MCF 10A (cell line): ENCODE results near the gene RIN2. TPM values are rescaled to one million over a fixed set of nuclear protein-coding genes. Genes with fewer than 3 reads are reported as not detected.

Experiments used
- BruUV-seq: library from RNA; stranded (reverse); fragments of 400-500 nt; replicated peaks from 2 replicates; lab custom pipeline; 2021; lab: Mats Ljungman, UMichigan
- CTCF ChIA-PET: fragments of 300-600 bp; sonication (Branson Sonifier 250); formaldehyde crosslinking; extraction: SDS; loops from one replicate; lab custom pipeline; 2021; ENCODE audit warnings: antibody characterized with exemption, inconsistent platforms; lab: Yijun Ruan, JAX
- POLR2A ChIA-PET: fragments of 300-600, 350-650 bp; sonication (Branson Sonifier 250); formaldehyde crosslinking; extraction: SDS; loops from one replicate; lab custom pipeline; 2020; ENCODE audit warnings: antibody characterized with exemption, inconsistent platforms; lab: Yijun Ruan, JAX
- DNase-seq: peaks from one replicate; pipeline ENCODE4 v3.0.0-alpha.2; 2018; ENCODE audit not compliant: unreplicated experiment
- H3K27ac Mint-ChIP-seq: one replicate; pipeline ENCODE4 v1.8.0; 2022; ENCODE audit warnings: mild to moderate bottlenecking, low read depth, mixed read lengths; ENCODE audit not compliant: unreplicated experiment
- H3K27me3 Mint-ChIP-seq: one replicate; pipeline ENCODE4 v1.8.0; 2022; ENCODE audit warnings: mixed read lengths; ENCODE audit not compliant: insufficient read depth, unreplicated experiment
- H3K36me3 Mint-ChIP-seq: one replicate; pipeline ENCODE4 v1.8.0; 2022; ENCODE audit warnings: mild to moderate bottlenecking, moderate library complexity, mixed read lengths; ENCODE audit not compliant: insufficient read depth, unreplicated experiment
- H3K4me1 Mint-ChIP-seq: one replicate; pipeline ENCODE4 v1.8.0; 2022; ENCODE audit warnings: mixed read lengths; ENCODE audit not compliant: insufficient read depth, unreplicated experiment
- H3K4me3 Mint-ChIP-seq: one replicate; pipeline ENCODE4 v1.8.0; 2022; ENCODE audit warnings: mild to moderate bottlenecking, moderate library complexity, mixed read lengths; ENCODE audit not compliant: unreplicated experiment
- H3K9me3 Mint-ChIP-seq: one replicate; pipeline ENCODE4 v1.8.0; 2022; ENCODE audit warnings: mixed read lengths; ENCODE audit not compliant: unreplicated experiment
- intact Hi-C: fragments of 100-400 bp; cut with micrococcal nuclease; formaldehyde crosslinking; loops from 2 replicates; pipeline ENCODE4 v1.14.1; 2022
- total RNA-seq: library from RNA; stranded (reverse); gene quantifications from 2 replicates; pipeline ENCODE4 v1.2.3, GENCODE V29; 2022
- TF ChIP-seq, protein P1 (sequence below): fragments of 200-600 bp; IDR thresholded peaks from one replicate; pipeline ENCODE4 v1.8.0; 2022; ENCODE audit warnings: antibody characterized with exemption, mild to moderate bottlenecking; ENCODE audit not compliant: unreplicated experiment

The RIN2 gene
- total RNA-seq, 1 experiment from 2014 or later, result 23.9 TPM

DNA sequence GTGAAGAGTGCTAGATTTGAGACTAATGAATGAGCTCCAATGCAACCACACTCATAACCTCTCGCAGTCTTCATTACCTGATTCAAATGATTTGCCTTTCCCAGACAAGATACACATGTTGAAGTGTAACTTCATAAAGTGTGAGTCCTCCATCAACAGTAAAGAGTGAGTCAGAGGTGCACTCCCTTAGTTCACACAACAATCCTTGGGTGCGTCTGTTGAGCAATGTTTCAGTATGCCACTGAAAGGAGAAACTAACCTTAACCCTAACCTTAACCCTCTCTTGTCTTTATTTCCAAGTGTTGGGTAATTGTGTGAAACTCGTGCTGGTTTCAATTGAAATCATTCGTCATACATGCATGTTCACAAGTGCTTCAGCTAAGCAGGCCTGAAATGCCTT is 21.0 kb upstream of the RIN2 start:
- POLR2A ChIA-PET, result interaction anchor here (0.5 to 4.4 kb wide), 30 partner anchors 10 to 1229 kb away, joined by 3 to 81 read pairs (median 4); partner anchors contain the start of genes DTD1, RIN2 and SEC23B
- peak; percentile 98 for DNase-seq
- Mint-ChIP-seq H3K36me3 (no peaks in the 10 kb centered on the region), H3K4me1 (peaks cover 25% of the 10 kb centered on the region), H3K4me3 (peak overlapping the region; percentile 19), H3K27ac (peak overlapping the region; percentile 82), H3K9me3 (no peaks in the 10 kb centered on the region), H3K27me3 (no peaks in the 10 kb centered on the region)
- TF ChIP-seq, protein P1, sequence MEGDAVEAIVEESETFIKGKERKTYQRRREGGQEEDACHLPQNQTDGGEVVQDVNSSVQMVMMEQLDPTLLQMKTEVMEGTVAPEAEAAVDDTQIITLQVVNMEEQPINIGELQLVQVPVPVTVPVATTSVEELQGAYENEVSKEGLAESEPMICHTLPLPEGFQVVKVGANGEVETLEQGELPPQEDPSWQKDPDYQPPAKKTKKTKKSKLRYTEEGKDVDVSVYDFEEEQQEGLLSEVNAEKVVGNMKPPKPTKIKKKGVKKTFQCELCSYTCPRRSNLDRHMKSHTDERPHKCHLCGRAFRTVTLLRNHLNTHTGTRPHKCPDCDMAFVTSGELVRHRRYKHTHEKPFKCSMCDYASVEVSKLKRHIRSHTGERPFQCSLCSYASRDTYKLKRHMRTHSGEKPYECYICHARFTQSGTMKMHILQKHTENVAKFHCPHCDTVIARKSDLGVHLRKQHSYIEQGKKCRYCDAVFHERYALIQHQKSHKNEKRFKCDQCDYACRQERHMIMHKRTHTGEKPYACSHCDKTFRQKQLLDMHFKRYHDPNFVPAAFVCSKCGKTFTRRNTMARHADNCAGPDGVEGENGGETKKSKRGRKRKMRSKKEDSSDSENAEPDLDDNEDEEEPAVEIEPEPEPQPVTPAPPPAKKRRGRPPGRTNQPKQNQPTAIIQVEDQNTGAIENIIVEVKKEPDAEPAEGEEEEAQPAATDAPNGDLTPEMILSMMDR, result no peak
- intact Hi-C loops, result loop anchor here (2.0 to 5.0 kb wide), 2 partner anchors 44 to 150 kb away; no protein-coding TSS in a partner anchor
- CTCF ChIA-PET, result interaction anchor here (0.6 to 4.0 kb wide), 18 partner anchors 10 to 1169 kb away, joined by 3 to 29 read pairs (median 4); no protein-coding TSS in a partner anchor
- no TSS peak for BruUV-seq

DNA sequence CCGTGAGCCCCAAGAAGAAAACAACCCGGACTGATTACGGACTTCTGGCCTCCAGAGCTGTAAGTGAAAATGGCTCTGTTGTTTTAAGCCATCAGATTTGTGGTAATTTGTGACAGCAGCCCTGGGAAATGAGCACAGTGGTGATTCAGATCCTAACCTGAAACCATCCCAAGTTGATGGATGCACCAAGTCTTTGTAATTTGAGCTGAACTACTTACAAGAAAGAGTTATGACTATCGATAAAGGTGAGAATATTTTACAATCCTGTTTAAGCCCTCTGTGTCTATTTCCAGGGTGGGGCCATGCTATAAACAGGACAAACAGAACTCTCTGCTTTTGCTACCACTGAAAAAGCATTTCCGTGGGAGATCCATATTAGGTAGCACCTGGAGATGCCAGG is 19.1 kb upstream of the RIN2 start:
- TF ChIP-seq, protein P1, result no peak
- no peaks in the 10 kb centered on the region for H3K9me3 Mint-ChIP-seq
- ChIA-PET POLR2A (interaction anchor here (0.5 to 4.7 kb wide), 6 partner anchors 9 to 992 kb away, joined by 3 to 23 read pairs (median 3); no protein-coding TSS in a partner anchor), CTCF (interaction anchor here (0.6 to 1.6 kb wide), 4 partner anchors 11 to 254 kb away, joined by 3 to 8 read pairs (median 4); no protein-coding TSS in a partner anchor)
- H3K27ac Mint-ChIP-seq, result no peak overlapping the region
- intact Hi-C loops, result loop anchor here (5.0 kb wide), 1 partner anchor 148 kb away; no protein-coding TSS in a partner anchor
- no peaks in the 10 kb centered on the region for H3K27me3 Mint-ChIP-seq
- DNase-seq, result no peak
- H3K36me3 Mint-ChIP-seq, result no peaks in the 10 kb centered on the region
- H3K4me3 Mint-ChIP-seq, result no peak overlapping the region
- peaks cover 30% of the 10 kb centered on the region for H3K4me1 Mint-ChIP-seq
- no TSS peak for BruUV-seq

DNA sequence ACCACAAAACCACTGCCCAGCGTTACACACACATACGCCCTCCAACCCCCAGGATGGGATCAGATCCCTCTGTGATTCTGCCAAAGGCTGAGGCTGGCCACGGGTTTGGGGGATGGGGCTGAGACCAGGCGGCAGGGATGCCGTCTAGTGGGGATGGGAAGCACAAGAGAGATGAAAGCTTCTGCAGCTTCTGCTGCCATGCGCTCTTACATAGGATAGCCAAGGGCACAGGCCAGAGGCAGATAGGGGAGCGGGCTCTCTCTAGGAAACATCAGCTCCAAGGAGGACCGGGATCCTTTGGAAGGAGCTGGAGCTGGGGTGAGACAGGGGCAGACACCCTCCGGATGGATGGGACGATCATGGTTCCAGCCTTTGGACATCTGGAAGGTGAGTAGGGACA is 18.7 kb upstream of the RIN2 start:
- POLR2A ChIA-PET, result interaction anchor here (0.5 to 4.7 kb wide), 5 partner anchors 9 to 991 kb away, joined by 3 to 23 read pairs (median 3); no protein-coding TSS in a partner anchor
- intact Hi-C loops, result loop anchor here (5.0 kb wide), 1 partner anchor 148 kb away; no protein-coding TSS in a partner anchor
- CTCF ChIA-PET, result interaction anchor here (0.6 to 1.6 kb wide), 5 partner anchors 10 to 253 kb away, joined by 3 to 8 read pairs (median 4); no protein-coding TSS in a partner anchor
- BruUV-seq, result no TSS peak
- Mint-ChIP-seq H3K27me3 (no peaks in the 10 kb centered on the region), H3K4me1 (peaks cover 30% of the 10 kb centered on the region), H3K9me3 (no peaks in the 10 kb centered on the region), H3K27ac (no peak overlapping the region), H3K4me3 (no peak overlapping the region), H3K36me3 (no peaks in the 10 kb centered on the region)
- DNase-seq, result no peak
- TF ChIP-seq, protein P1, result no peak

DNA sequence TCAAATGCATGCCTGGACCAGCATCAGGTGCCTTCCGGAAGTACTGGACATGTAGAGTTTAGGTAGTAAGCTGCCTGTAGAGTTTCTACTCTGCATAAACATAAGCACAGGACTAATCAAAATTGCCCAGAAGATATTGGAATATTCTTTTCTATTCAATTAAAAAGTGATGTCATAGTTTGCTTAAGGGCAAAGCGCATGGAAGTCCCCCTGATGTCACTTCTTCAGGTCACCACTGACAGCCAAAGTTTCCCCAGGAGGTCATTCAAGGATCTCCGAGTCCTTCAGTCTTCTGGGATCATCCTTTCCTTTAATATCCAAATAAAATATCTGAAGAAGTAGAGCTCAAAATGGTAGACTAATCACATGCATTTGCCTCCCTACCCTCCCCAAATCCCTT is 17.5 kb upstream of the RIN2 start:
- no peaks in the 10 kb centered on the region for H3K27me3 Mint-ChIP-seq
- no peak overlapping the region for H3K27ac Mint-ChIP-seq
- peaks cover 21% of the 10 kb centered on the region for H3K4me1 Mint-ChIP-seq
- TF ChIP-seq, protein P1, result no peak
- intact Hi-C loops, result no loop called here
- no peak overlapping the region for H3K4me3 Mint-ChIP-seq
- no TSS peak for BruUV-seq
- H3K9me3 Mint-ChIP-seq, result no peaks in the 10 kb centered on the region
- ChIA-PET POLR2A (interaction anchor here (0.6 to 4.7 kb wide), 2 partner anchors 10 to 18 kb away, joined by 3 to 23 read pairs; no protein-coding TSS in a partner anchor), CTCF (interaction anchor here (0.7 to 1.9 kb wide), 6 partner anchors 9 to 1268 kb away, joined by 3 to 7 read pairs (median 4); no protein-coding TSS in a partner anchor)
- no peak for DNase-seq
- H3K36me3 Mint-ChIP-seq, result no peaks in the 10 kb centered on the region
